GM18502 (cell line): ENCODE data around the gene ZNF407.
A peak's percentile ranks its signal among the peaks of the same experiment; 100 is the strongest.
"Not testable (repeated sequence)": the region's sequence is repeated elsewhere in the genome, so short reads cannot be mapped to it uniquely, and the experiment has no call there.

Experiments
- ATAC-seq: cut with Tn5 transposase; IDR thresholded peaks from one replicate; pipeline ENCODE4 v1.9.1; 2021; ENCODE audit warnings: mild to moderate bottlenecking; ENCODE audit not compliant: unreplicated experiment, poor library complexity

Gene ZNF407

GRCh38 chr18:74597662-74598349, at the start of gene ZNF407:
Gene ZNF407, plus strand, starts transcription at chr18:74597870. Its CDS starts 33,150 bp downstream, at chr18:74631020.
- ATAC-seq: peak; percentile 77

GRCh38 chr18:74549591-74550104, 48.0 kb upstream of the ZNF407 start:
- ATAC-seq: no peak

- ATAC-seq: no peak
Observed at GRCh38 chr18:74550886-74551285, 46.8 kb upstream of the ZNF407 start.

GRCh38 chr18:74551452-74551851, 46.2 kb upstream of the ZNF407 start:
- no peak for ATAC-seq

- ATAC-seq: peak; percentile 99
Observed at GRCh38 chr18:74551936-74552555, 45.6 kb upstream of the ZNF407 start.

DNA sequence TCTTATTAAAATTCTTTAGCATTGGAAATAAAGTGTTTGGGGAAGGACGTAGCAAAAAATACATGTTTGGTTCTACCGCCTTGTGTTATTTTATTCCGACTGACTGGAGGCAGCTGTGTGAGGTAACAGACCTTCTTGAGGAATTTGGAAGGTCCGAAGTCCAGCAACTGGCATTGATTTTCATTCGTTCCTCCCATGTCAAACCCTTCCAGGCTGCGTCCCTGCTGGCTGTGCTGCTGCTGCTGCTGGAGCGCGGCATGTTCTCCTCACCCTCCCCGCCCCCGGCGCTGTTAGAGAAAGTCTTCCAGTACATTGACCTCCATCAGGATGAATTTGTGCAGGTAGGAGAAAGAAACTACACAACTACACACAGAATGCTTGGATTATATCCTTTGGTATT, 41.5 kb upstream of the ZNF407 start:
- no peak for ATAC-seq

- no peak for ATAC-seq
Observed at GRCh38 chr18:74558096-74558495, 39.6 kb upstream of the ZNF407 start.

- no peak for ATAC-seq
Observed at GRCh38 chr18:74562131-74562730, 35.4 kb upstream of the ZNF407 start.

- ATAC-seq: no peak
Observed at GRCh38 chr18:74562775-74563174, 34.9 kb upstream of the ZNF407 start.

DNA sequence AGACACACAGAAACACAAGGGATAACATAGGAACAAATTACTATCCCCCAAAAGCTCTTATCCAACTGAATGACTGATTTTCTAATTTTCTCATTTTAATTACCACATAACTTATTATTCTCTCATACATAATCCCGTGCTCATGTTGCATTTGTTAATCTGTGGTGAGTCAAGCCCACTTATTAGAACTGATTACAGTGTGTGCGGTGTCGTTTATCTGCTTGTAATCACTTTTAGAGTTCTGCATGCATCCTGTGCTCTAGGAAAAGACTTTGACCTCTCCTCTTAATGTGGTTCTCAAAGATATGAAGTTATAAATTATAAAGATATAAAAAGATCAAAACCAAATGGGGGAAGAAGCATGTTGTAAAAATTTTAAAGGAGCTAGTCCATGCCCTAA, 33.7 kb upstream of the ZNF407 start:
- no peak for ATAC-seq

DNA sequence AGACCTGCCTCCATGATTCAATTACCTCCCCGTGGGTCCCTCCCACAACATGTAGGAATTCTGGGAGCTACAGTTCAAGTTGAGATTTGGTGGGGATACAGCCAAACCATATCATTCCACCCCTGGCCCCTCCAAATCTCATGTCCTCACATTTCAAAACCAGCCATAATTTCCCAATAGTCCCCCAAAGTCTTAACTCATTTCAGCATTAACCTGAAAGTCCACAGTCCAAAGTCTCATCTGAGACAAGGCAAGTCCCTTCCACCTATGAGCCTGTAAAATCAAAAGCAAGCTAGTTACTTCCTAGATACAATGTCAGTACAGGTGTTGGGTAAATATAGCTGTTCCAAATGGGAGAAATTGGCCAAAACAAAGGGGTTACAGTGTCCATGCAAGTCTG, 32.5 kb upstream of the ZNF407 start:
- not testable (repeated sequence) for ATAC-seq

- not testable (repeated sequence) for ATAC-seq
Observed at GRCh38 chr18:74565993-74566392, 31.7 kb upstream of the ZNF407 start.

DNA sequence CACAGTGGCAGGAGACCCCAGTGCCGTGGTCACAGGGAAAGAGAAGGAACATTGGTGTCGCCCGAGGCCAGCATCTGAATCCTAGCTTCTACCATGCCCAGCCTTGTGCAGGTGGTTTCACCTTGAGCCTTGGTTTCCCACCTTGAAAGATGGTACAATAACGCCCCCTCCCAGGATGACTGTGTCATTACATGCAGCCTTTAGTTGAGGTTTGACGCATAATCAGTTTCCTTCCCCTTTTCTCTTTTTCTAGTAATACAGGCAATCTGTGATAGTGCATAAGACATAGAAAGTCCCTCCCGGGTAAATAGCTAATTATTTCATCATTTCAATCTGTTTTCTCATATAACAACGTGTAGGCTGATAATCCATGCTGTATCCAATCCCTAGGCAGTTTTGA, 29.8 kb upstream of the ZNF407 start:
- ATAC-seq: no peak

DNA sequence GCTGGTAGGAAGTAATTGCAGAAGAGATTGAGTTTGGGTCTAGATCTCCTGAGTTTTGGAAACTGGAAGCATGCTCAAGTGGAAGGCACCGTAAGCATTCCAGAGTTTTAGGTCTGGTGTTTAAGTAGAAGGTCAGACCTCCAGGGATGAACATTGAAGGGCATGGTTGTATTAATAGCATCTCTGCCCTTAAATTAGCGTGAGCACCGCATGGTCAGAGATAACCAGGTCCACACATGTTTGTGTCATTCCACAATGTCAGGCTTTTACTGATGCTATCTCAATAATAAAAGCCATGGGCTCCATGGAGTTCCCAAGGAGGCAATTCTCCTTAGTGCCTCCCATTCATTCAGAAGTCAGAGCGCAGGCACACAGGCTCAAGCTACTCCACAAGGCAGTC, 28.3 kb upstream of the ZNF407 start:
- no peak for ATAC-seq

GRCh38 chr18:74570266-74570665, 27.4 kb upstream of the ZNF407 start:
- ATAC-seq: no peak

DNA sequence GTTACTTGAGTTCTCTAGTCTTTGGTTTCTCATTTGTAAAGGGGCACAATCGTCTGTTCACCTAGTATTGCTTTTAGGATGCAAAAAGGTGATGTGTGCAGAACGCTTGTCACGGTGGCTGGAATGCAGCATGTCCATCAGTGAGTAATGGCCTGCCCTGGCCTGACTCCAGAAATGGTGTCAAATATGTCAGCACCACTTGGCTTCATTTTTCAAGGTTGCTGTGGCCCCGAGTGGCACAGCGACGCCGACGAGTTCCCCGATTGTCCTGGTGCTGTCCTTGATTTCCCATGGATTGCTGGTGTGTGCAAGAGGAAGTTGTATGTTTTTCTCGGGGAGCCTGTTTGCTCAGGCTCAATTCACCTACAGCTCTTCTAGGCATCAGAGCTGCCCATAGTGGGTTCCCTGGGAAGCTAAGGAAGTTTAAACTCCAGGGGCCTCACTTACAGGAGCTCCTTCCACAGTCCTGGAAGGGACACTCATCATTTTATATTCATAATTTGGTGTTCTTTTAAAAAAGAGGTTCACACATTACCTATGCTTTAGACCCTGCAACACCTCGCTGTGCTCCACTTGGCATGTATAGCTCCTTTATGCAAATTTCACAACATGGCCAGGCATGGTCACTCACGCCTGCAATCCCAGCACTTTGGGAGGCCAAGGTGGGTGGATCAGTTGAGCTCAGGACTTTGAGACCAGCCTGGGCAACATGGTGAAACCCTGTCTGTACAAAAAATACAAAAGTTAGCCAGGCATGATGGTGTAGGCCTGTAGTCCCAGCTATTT, 25.6 kb upstream of the ZNF407 start:
- no peak for ATAC-seq

- no peak for ATAC-seq
Observed at GRCh38 chr18:74573053-74573452, 24.6 kb upstream of the ZNF407 start.

DNA sequence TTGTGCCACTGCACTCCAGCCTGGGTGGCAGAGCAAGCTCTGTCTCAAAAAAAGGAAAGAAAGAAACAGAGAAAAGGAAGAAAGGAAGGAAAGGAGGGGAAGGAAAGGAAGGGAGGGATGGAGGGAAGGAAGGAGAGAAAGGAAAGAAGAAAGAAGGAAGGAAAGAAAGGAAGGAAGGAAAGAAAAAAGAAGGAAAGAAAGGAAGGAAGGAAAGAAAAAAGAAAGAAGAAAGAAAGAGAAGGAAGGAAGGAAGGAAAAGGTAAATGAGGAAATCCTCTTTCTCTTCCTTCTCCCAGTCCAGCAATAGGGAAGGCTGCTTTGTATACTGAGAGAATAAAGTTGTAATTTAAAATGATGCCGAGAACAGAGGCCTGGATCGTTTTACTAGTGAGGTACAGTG, 22.8 kb upstream of the ZNF407 start:
- ATAC-seq: no peak

GRCh38 chr18:74577019-74577418, 20.7 kb upstream of the ZNF407 start:
- no peak for ATAC-seq

DNA sequence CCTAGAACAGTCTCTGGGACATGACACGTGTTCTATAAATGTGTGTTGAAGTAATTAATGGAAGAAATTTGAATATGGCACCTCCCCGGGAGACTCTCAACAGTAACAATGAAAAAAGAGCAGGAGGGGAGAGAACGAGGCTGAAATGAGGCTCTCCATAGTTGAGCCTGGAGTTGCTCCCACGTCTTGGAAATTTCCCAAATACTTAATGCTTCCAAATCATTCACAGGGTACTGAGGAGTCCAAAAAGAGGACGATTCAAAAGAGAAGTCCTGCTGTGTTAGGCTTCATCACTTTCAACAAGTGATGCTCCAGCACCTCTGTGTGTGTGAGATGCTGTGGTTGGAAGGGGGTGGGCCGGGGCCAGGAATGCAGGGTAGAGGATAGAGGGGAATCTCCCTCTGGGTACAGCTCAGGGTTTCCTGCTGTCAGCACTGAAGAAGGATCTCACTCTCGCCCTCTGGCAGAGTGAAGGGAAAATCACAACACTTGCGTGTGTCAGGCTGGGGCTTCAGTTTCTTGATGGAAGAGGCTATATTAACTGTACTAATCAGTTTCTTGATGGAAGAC, 18.1 kb upstream of the ZNF407 start:
- ATAC-seq: no peak
